IMR-90 (cell line): ENCODE data around the gene CLPX. TPM values are rescaled to one million over a fixed set of nuclear protein-coding genes. Genes with fewer than 3 reads are reported as not detected.

ENCODE experiments used
- ATAC-seq: fragments of 200-7000 bp; cut with Tn5 transposase; 2 replicates; pipeline ENCODE4 v1.9.1; 2020; ENCODE audit warnings: low read depth, mild to moderate bottlenecking, moderate library complexity
- BruUV-seq: library from RNA; stranded (reverse); fragments of 400-500 nt; replicated peaks from 2 replicates; lab custom pipeline; 2021; lab: Mats Ljungman, UMichigan
- CTCF ChIA-PET: fragments of 300-600 bp; formaldehyde crosslinking; extraction: SDS; loops from one replicate; lab custom pipeline; 2021; ENCODE audit warnings: antibody characterized with exemption; lab: Yijun Ruan, JAX
- POLR2A ChIA-PET: fragments of 300-600 bp; sonication (Branson Sonifier 250); formaldehyde crosslinking; loops from one replicate; lab custom pipeline; 2022; ENCODE audit warnings: antibody characterized with exemption; ENCODE audit not compliant: unreplicated experiment; lab: Charles Lee
- DNase-seq: peaks from one replicate; pipeline ENCODE4 v3.0.0; 2013
- H2AFZ ChIP-seq: replicated peaks from 2 replicates; pipeline ENCODE3; 2013; ENCODE audit warnings: low read length, mild to moderate bottlenecking; ENCODE audit not compliant: poor library complexity
- H2AK5ac ChIP-seq: 2 replicates; pipeline ENCODE4 v1.6.1; 2013; ENCODE audit warnings: low read depth, low read length, inconsistent platforms
- H2AK9ac ChIP-seq: replicated peaks from 2 replicates; pipeline ENCODE3; 2013; ENCODE audit warnings: mild to moderate bottlenecking, low read depth, low read length, moderate library complexity; ENCODE audit not compliant: poor library complexity
- H2BK120ac ChIP-seq: 2 replicates; pipeline ENCODE4 v1.6.1; 2013; ENCODE audit warnings: low read depth, low read length, inconsistent platforms
- H2BK15ac ChIP-seq: 3 replicates; pipeline ENCODE4 v1.6.1; 2013; ENCODE audit warnings: low read depth, low read length, inconsistent platforms
- H2BK20ac ChIP-seq: 2 replicates; pipeline ENCODE4 v1.6.1; 2013; ENCODE audit warnings: low read depth, mild to moderate bottlenecking, inconsistent platforms, low read length, moderate library complexity
- H2BK5ac ChIP-seq: 2 replicates; pipeline ENCODE4 v1.6.1; 2013; ENCODE audit warnings: mild to moderate bottlenecking, low read depth, low read length, inconsistent platforms; ENCODE audit not compliant: poor library complexity, severe bottlenecking
- H3K14ac ChIP-seq: replicated peaks from 2 replicates; pipeline ENCODE4 v1.6.1; 2013; ENCODE audit warnings: low read depth, low read length, inconsistent platforms
- H3K18ac ChIP-seq: 2 replicates; pipeline ENCODE4 v1.6.1; 2013; ENCODE audit warnings: low read depth, low read length, control low read depth
- H3K23ac ChIP-seq: 2 replicates; pipeline ENCODE4 v1.6.1; 2013; ENCODE audit warnings: low read depth, low read length, inconsistent platforms
- H3K27ac ChIP-seq: 2 replicates; pipeline ENCODE4 v1.5.1; 2013; ENCODE audit warnings: mild to moderate bottlenecking, control low read depth, low read length; ENCODE audit not compliant: insufficient read depth
- H3K27me3 ChIP-seq: 2 replicates; pipeline ENCODE4 v1.6.1; 2013; ENCODE audit warnings: low read length; ENCODE audit not compliant: control insufficient read depth, insufficient read depth
- H3K36me3 ChIP-seq: 2 replicates; pipeline ENCODE4 v1.6.1; 2013; ENCODE audit warnings: low read length, mixed read lengths; ENCODE audit not compliant: control insufficient read depth, insufficient read depth
- H3K4ac ChIP-seq: 2 replicates; pipeline ENCODE4 v1.6.1; 2013; ENCODE audit warnings: low read depth, low read length, inconsistent platforms
- H3K4me1 ChIP-seq: 2 replicates; pipeline ENCODE4 v1.6.1; 2013; ENCODE audit warnings: low read length, mixed read lengths; ENCODE audit not compliant: control insufficient read depth, insufficient read depth
- H3K4me2 ChIP-seq: 2 replicates; pipeline ENCODE4 v1.6.1; 2013; ENCODE audit warnings: low read depth, mild to moderate bottlenecking, control low read depth, low read length, moderate library complexity
- H3K4me3 ChIP-seq: 2 replicates; pipeline ENCODE4 v1.5.1; 2013; ENCODE audit warnings: low read depth, mild to moderate bottlenecking, control low read depth, low read length, moderate library complexity; ENCODE audit not compliant: insufficient read depth
- H3K56ac ChIP-seq: 2 replicates; pipeline ENCODE4 v1.6.1; 2013; ENCODE audit warnings: low read length, inconsistent platforms; ENCODE audit not compliant: insufficient read depth; ENCODE audit errors: extremely low read depth
- H3K79me1 ChIP-seq, 2 experiments: 2 replicates each; pipeline ENCODE4 v1.6.1; 2013; ENCODE audit warnings: low read length in 2 of 2, inconsistent platforms in 1 of 2, low read depth in 1 of 2
- H3K9ac ChIP-seq: 2 replicates; pipeline ENCODE4 v1.6.1; 2013; ENCODE audit warnings: low read depth, low read length, control low read depth
- H3K9me1 ChIP-seq: 2 replicates; pipeline ENCODE4 v1.6.1; 2013; ENCODE audit warnings: low read length, inconsistent platforms; ENCODE audit not compliant: insufficient read depth
- H3K9me3 ChIP-seq: 2 replicates; pipeline ENCODE4 v1.6.1; 2013; ENCODE audit warnings: low read length; ENCODE audit not compliant: control insufficient read depth, insufficient read depth
- H4K20me1 ChIP-seq: 2 replicates; pipeline ENCODE4 v1.6.1; 2013; ENCODE audit warnings: low read length, inconsistent platforms; ENCODE audit not compliant: insufficient read depth
- H4K5ac ChIP-seq: 2 replicates; pipeline ENCODE4 v1.6.1; 2013; ENCODE audit warnings: mild to moderate bottlenecking, low read depth, low read length, control low read depth
- H4K8ac ChIP-seq, 2 experiments: 2 replicates each; pipeline ENCODE4 v1.6.1; 2013; ENCODE audit warnings: low read depth in 2 of 2, low read length in 2 of 2, control low read depth in 1 of 2, inconsistent platforms in 1 of 2
- H4K91ac ChIP-seq: 2 replicates; pipeline ENCODE4 v1.6.1; 2013; ENCODE audit warnings: low read depth, low read length, inconsistent platforms; ENCODE audit not compliant: insufficient read depth
- BHLHE40 ChIP-seq: fragments of 150-350 bp; IDR thresholded peaks from 2 replicates; pipeline ENCODE4 v1.6.1; 2016; ENCODE audit warnings: mild to moderate bottlenecking, low read depth, low read length
- CEBPB ChIP-seq: IDR thresholded peaks from 2 replicates; pipeline ENCODE4 v1.6.1; 2012; ENCODE audit warnings: low read depth, low read length, improper control_type of control experiment
- CHD1 ChIP-seq: IDR thresholded peaks from 2 replicates; pipeline ENCODE4 v1.6.1; 2012; ENCODE audit warnings: low read depth, low read length, improper control_type of control experiment
- MAFK ChIP-seq: IDR thresholded peaks from 2 replicates; pipeline ENCODE4 v1.6.1; 2012; ENCODE audit warnings: low read depth, low read length, improper control_type of control experiment
- MAZ ChIP-seq: IDR thresholded peaks from 2 replicates; pipeline ENCODE4 v1.6.1; 2012; ENCODE audit warnings: low read depth, mild to moderate bottlenecking, low read length, improper control_type of control experiment, moderate library complexity, borderline replicate concordance
- MXI1 ChIP-seq: IDR thresholded peaks from 2 replicates; pipeline ENCODE4 v1.6.1; 2012; ENCODE audit warnings: low read depth, mild to moderate bottlenecking, low read length, moderate library complexity, borderline replicate concordance
- NFE2L2 ChIP-seq: fragments of 150-350 bp; IDR thresholded peaks from 2 replicates; pipeline ENCODE4 v1.6.1; 2016; ENCODE audit warnings: low read depth, mild to moderate bottlenecking, low read length
- RAD21 ChIP-seq: IDR thresholded peaks from 2 replicates; pipeline ENCODE4 v1.6.1; 2012; ENCODE audit warnings: low read length, improper control_type of control experiment
- SMC3 ChIP-seq: fragments of 150-350 bp; IDR thresholded peaks from 2 replicates; pipeline ENCODE4 v1.6.1; 2016; ENCODE audit warnings: low read depth, mild to moderate bottlenecking, antibody characterized with exemption, low read length, moderate library complexity
- WGBS, 2 experiments: methylation state at CpG; one replicate each; pipeline versions ENCODE4 v1.1.5 to v1.1.7; 2013; ENCODE audit warnings: missing lambda C conversion rate in 2 of 2; ENCODE audit not compliant: insufficient read length in 1 of 2; ENCODE audit errors: extremely low coverage in 2 of 2; 5-methylcytosine and 5-hydroxymethylcytosine counted together
- dilution Hi-C: fragments of 300-500 bp; cut with HindIII; formaldehyde crosslinking; loops from one replicate; pipeline ENCODE4 v1.14.3; 2018; ENCODE audit warnings: low sequenced_read_pairs; ENCODE audit not compliant: unreplicated experiment
- in situ Hi-C: fragments of 300-500 bp; cut with MboI; formaldehyde crosslinking; loops from 3 replicates; pipeline ENCODE4 v1.14.3; 2019; ENCODE audit warnings: low sequenced_read_pairs, inconsistent platforms, mixed read lengths
- intact Hi-C: fragments of 100-400 bp; cut with micrococcal nuclease; formaldehyde crosslinking; loops from 2 replicates; pipeline ENCODE4 v1.10.0; 2022
- polyA plus RNA-seq, 3 experiments: library from polyadenylated mRNA; depleted of rRNA; stranded (reverse); fragments of >200 nt; gene quantifications; 2 replicates each; pipeline ENCODE4 v1.2.3, GENCODE V29; 2012; ENCODE audit warnings: low replicate concordance in 1 of 3
- total RNA-seq: library from RNA; depleted of rRNA; stranded (reverse); fragments of >200 nt; gene quantifications from 2 replicates; pipeline ENCODE4 v1.2.3, GENCODE V29; 2012

Gene CLPX
- total and polyA plus RNA-seq, 2 of the 4 experiments (the other 2 are of a cell fraction): 25.8 to 26.9 TPM

GRCh38 chr15:65156692-65157091, 28.4 kb downstream of the CLPX start:
- no peak overlapping the region for H2BK20ac ChIP-seq
- no peak overlapping the region for H2BK15ac ChIP-seq
- TF ChIP-seq BHLHE40 (no peak), MAFK (no peak), SMC3 (no peak), MXI1 (no peak), MAZ (no peak), CEBPB (no peak), CHD1 (no peak), RAD21 (no peak), NFE2L2 (no peak)
- CTCF ChIA-PET: interaction anchor here (0.9 kb wide), 1 partner anchor 70 kb away, joined by 3 read pairs; no protein-coding TSS in a partner anchor
- H2AFZ ChIP-seq: no peak overlapping the region
- H3K27ac ChIP-seq: no peak overlapping the region
- BruUV-seq: no TSS peak
- no peak overlapping the region for H3K4ac ChIP-seq
- POLR2A ChIA-PET: no interaction called here
- H2BK5ac ChIP-seq: no peak overlapping the region
- H3K79me1 ChIP-seq: peaks cover 6 to 9% of the 10 kb centered on the region in 2 experiments; a peak in 3 of 4 replicates
- H4K91ac ChIP-seq: no peak overlapping the region
- no peak overlapping the region for H4K8ac ChIP-seq
- no peak overlapping the region for H3K18ac ChIP-seq
- peaks cover 29% of the 10 kb centered on the region for H3K36me3 ChIP-seq
- no peak overlapping the region for H3K9ac ChIP-seq
- peaks cover 3% of the 10 kb centered on the region; the same call in 1 of the 2 replicates for H4K20me1 ChIP-seq
- 0 out of 2 replicates have a peak, but pooled peaks cover 3% of the 10 kb centered on the region for H3K9me1 ChIP-seq
- ATAC-seq (no peak), DNase-seq (no peak)
- no peak overlapping the region for H3K23ac ChIP-seq
- WGBS, 2 experiments: no CpG with 5 or more reads among the region's 5 CpGs
- no peak overlapping the region for H3K56ac ChIP-seq
- in situ Hi-C loops (no loop called here), intact Hi-C loops (no loop called here), dilution Hi-C loops (no loop called here)
- no peak overlapping the region for H2AK5ac ChIP-seq
- H3K4me3 ChIP-seq: no peak overlapping the region
- no peak overlapping the region for H2BK120ac ChIP-seq
- H3K4me2 ChIP-seq: no peak overlapping the region
- no peaks in the 10 kb centered on the region for H3K4me1 ChIP-seq
- no peak overlapping the region for H2AK9ac ChIP-seq
- H3K14ac ChIP-seq: no peak overlapping the region
- no peaks in the 10 kb centered on the region for H3K9me3 ChIP-seq
- no peaks in the 10 kb centered on the region for H3K27me3 ChIP-seq
- H4K5ac ChIP-seq: no peak overlapping the region
